ENCODE measurements around the gene GGT6.
A peak's percentile ranks its signal among the peaks of the same experiment; 100 is the strongest.

The GGT6 gene

DNA sequence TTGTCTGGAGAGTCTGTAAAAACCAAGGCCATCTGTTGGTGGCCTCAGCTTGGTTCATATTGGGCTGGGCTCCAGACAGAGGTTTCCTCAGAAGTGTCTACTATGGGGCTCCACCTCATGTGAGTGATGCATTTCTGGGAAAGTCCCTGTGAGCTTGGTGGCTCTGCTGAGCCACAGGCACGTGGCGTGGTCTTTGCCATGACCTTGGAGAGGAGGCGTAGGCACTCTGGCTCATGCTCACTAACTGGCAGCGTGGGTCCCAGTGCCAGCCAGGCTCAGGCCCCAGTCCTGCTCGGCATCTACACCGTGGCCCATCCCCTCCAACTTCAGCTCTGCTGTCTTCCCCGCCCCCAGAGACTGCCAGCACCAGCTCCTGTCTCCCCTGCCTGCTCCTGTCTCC is 13.3 kb upstream of the GGT6 start:
- no peak for DNase-seq

GRCh38 chr17:4573115-4573514 is 12.7 kb upstream of the GGT6 start:
- no peak for DNase-seq

DNA sequence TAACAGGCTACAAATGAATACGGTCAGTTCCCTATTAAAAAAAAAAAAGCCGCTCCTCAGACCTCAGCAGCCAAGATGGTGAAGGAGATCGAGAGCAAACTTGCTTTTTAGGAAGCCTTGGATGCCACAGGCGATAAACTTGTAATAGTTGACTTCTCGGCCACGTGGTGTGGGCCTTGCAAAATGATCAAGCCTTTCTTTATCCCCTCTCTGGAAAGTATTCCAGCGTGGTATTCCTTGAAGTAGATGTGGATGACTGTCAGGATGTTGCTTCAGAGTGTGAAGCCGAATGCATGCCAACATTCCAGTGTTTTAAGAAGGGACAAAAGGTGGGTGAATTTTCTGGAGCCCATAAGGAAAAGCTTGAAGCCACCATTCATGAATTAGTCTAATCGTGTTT is 11.8 kb upstream of the GGT6 start:
- DNase-seq: no peak

GRCh38 chr17:4569591-4569990 is 9.2 kb upstream of the GGT6 start:
- DNase-seq: no peak

DNA sequence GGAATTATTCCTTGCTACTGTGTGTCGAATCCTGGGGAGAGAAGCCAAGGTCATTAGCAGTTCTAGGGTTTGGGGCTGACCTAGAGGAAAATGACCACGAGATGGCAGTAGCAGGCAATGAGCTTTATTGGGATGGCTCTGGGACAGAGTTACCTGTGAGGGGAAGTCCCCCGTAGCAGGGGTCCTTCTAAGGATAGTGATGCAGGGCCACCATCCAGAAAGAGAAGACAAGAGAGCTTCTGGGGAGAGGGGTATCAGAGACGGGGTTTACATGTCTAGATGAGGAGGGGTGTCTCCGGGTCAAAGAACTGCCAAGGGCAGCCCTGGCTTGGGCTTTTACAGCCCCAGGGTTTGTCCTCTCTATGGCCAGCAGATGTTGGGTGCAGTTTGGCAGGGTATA is 6.4 kb upstream of the GGT6 start:
- DNase-seq: peak; percentile 38

DNA sequence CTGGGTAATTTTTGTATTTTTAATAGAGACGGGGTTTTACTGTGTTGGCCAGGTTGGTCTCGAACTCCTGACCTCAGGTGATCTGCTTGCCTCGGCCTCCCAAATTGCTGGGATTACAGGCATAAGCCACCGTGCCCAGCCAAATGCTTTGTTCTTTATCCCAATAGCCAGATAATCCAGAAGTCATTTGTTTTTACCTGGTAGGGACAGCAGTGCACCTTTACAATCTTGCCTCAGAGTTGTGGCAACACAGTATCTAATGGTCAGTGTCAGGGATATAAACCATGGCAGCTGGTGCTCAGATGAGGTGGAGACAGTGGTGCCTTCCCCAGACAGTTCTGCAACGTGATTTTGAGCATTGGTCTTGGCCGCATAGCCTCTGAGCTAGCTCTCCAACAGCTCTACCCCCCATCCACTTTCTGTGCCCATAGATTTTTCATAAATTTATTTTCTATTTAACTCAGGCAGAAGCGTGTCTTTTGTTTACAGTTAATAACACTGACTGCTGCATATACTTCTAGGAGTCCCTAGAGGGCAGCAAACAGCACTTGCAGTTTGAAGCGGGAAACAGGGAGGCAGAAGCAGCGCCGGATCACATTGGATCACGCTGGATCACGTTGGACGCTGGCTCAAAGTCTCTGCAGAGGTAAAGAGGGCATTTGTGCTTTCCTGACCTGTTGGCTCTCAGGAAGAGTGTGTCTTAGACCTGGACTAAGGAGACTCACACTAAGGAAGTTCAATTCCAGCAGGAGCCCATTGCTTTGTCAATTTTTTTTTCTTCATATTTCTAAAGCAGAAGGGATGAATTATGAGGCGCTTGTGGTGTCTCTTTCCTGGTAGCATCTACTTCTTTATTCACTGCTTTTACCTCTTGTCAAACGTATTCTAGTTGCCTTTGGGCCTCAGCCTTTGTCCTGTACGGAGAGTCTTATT is 5.1 kb upstream of the GGT6 start:
- peak; percentile 55 for DNase-seq

- no peak for DNase-seq
Measured at GRCh38 chr17:4562015-4562969, 1.9 kb upstream of the GGT6 start.

DNA sequence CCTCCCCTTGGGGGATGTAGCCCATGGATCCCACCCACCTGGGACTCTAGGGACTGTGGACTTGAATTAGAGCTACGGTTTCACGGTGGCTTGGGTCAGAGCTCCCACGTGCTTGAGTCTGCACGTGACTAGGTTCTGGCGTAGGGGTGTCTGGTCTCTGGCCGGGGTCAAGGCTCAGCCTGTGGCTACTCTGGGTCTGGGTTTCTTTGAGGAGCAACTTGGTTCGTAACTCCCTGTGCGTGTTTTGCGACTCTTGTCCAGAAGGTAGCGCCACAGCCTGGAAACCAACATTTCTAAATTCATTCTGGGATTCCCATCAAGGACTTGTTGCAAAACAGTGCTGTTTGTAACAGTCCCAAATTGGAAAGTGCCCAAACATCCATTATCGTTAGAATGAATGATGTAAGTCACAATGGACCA is 470 bp upstream of the GGT6 start:
- no peak for DNase-seq

- DNase-seq: no peak
Measured at GRCh38 chr17:4559966-4560365, 411 bp downstream of the GGT6 start.

- DNase-seq: no peak
Measured at GRCh38 chr17:4559139-4559791, 1.1 kb downstream of the GGT6 start.

DNA sequence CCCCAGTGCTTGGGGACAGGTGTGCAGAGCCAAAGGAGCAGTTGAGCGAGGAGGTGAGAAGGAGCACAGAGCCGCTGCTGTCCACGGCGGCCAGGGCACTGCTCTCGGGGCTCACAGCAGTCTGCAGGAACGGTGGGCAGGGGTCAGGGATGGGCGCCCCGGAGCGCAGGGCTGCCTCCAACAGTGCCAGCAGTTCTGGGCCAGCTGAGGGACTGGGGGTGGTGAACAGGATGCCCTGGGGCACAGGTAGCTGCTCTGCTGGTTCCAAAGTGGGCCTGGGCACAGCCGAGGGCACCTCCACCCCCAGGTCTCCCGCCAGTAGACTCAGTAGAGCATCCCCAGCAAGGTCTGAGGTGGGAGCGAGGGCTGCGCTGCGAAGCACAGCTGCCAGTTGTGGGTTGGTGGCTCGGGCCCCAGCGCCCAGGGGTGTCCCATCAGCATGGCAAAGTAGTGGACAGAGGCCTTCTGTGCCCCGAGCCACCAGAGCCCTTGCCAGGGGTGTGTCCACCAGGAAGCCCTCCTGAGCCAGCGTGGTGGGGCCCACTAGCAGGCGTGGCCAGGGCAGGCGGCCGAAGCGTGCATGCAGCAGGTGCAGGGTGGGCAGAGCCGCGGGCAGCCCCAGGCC is 1.9 kb downstream of the GGT6 start:
- DNase-seq: no peak

DNA sequence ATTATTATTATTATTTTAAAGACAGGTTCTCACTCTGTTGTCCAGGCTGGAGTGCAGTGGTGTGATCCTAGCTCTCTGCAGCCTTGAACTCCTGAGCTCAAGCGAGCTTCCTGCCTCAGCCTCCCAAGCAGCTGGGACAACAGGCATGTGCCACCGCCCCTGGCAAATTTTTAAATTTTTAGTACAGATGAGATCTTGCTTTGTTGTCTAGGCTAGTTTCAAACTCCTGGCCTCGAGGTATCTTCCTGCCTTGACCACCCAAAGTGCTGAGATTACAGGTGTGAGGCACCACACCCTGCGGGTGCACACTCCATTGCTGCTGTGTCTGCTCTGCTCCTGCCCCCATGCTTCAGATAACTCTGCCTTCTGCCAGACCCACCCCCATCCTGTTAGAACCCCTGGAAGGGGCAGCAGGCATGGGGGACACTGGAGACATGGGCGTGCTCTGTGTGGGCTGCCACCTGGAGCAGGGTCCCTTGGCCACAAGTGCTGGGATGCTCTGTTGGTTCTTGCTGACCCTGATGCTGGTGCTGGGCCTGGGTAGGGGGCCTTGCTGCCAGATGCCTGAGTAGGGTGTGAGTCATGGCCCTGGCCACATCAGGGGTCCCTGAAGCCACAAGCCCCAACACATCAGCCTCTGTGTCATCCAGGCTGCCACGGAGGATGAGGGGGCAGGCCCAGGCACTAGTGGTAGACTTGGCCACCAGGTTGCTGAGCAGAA is 2.6 kb downstream of the GGT6 start:
- DNase-seq: no peak

- DNase-seq: no peak
Measured at GRCh38 chr17:4556996-4557395, 3.4 kb downstream of the GGT6 start.

DNA sequence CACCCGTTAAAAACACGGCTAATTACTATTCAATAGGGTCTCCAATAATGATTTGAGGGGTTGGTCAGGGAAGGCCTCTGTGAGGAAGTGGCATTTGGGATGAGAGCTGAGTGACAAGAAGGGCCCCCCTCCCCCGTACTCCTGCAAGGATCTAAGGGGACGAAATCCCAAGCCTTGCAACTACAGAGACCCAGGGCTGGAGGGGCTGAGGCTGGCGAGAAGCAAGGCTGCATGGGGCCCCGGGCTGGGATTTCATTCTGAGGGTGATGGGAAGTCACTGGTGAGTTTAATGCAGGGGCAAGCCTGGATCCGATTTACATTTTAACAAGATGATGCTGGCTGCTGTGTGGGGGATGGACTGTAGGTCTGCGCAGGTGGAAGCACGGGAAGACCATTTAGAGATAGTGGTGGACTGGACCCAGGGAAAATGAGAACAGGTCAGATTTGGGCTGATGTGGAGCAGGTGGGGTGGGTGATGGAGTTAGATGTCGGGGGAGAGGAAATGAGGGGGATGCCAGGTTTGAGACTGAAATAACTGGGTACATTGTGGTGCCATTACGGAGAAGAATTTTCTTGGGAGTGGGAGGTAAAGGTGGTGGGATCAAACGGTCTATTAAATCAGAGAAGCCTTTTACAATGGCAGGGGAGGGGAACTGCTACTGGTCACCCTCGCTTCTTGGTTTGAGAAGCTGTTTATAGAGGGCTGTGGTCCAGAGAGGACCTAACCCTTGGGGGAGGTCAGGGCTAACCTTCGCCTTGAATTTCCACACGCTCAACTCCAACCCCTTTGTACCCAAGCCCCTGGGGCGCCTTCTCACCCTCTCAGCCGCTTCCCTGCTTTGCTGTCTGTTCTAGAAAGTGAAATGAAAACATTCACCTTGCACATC is 4.3 kb downstream of the GGT6 start:
- DNase-seq: no peak

GRCh38 chr17:4554997-4555799 is 5.2 kb downstream of the GGT6 start, which contains the start of gene MYBBP1A:
MYBBP1A (minus strand) TSS chr17:4555384; CDS start chr17:4555324, 60 bp downstream.
- DNase-seq: peak; percentile 80

DNA sequence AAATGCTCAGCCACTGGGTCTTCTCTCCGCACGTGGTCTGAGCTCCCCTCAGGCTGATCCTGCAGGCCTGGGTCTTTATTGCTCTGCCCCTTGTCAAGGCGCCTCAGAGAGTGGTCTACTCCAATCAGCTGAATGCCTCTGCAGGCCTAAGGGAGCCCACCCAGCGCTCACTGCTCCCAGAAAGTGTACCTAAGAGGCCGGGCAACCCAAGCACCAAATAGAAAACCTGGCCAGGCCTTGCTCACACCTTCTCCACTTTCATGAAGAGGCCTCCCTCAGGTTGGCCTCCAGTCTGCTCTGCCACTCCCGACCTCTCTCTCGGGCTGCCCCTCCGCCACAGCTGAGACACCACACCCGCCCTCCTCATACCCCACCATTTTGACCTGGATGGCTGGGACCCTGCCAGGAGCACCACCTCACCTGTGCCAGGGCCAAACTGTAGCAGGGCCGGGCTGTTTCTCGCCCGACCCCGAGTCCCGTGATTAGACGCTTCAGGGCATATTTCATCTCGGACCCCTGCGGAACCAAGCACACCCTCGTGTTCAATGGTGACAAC is 5.9 kb downstream of the GGT6 start:
- DNase-seq: no peak

GRCh38 chr17:4553669-4554068 is 6.7 kb downstream of the GGT6 start:
- DNase-seq: no peak

DNA sequence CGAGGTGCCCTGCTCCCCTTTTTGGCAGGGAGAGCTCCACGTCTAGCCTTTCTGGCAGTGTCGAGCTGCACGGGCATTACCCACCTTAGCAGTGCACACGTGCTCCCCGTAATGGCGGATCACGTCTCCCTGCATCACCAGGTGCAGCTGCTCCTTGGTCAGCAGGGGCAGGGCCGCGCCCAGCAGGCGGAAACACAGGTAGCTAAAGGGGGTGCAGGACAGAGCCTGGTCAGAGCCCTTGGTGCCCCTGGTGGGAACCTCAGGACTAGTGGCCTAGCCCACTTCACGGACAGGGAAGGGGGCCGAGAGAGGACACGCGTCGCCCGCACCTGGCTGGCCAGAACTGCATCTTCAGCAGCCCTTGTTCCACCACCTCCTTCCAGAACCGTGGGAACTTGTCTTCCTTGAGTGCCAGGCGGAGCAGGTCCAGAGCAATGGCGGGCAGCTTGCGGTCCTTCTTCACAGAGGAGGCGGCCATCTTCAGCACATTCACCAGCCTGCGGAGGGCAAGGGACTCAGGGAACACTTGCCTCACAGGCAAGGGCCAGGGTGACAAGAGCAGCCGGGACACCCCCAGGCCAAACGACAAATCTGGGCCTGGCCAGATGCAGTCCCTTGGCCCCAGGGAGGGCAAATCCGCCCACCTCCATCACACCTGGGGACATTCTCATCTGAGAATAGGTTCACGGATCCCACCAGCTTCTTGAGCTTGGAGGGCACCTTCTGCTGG is 8.4 kb downstream of the GGT6 start:
- DNase-seq: no peak

GRCh38 chr17:4551141-4551540 is 9.2 kb downstream of the GGT6 start:
- no peak for DNase-seq
